Activated CD8-positive, alpha-beta T cell treated with anti-CD3 and anti-CD28 coated beads for 36 hours (primary cell): ENCODE data around the gene GFOD1. TPM values are rescaled to one million over a fixed set of nuclear protein-coding genes. Genes with fewer than 3 reads are reported as not detected.

Source experiments
- ATAC-seq: fragments of 200-7000 bp; cut with Tn5 transposase; one replicate; pipeline ENCODE4 v1.10.0; 2021; ENCODE audit warnings: mild to moderate bottlenecking, moderate library complexity
- CTCF ChIA-PET: fragments of 350-600 bp; sonication (Branson Sonifier 250); formaldehyde crosslinking; loops from one replicate; lab custom pipeline; 2021; ENCODE audit warnings: antibody characterized with exemption; lab: Charles Lee
- POLR2A ChIA-PET: fragments of 350-600 bp; sonication (Branson Sonifier 250); formaldehyde crosslinking; loops from one replicate; lab custom pipeline; 2021; ENCODE audit warnings: antibody characterized with exemption; lab: Charles Lee
- DNase-seq: peaks from one replicate; pipeline ENCODE4 v3.0.0-alpha.2; 2020
- H3K27ac Mint-ChIP-seq: one replicate; pipeline ENCODE4 v1.8.0; 2021; ENCODE audit warnings: mild to moderate bottlenecking, mixed read lengths
- H3K27me3 Mint-ChIP-seq: one replicate; pipeline ENCODE4 v1.8.0; 2021; ENCODE audit warnings: mixed read lengths
- H3K36me3 Mint-ChIP-seq: one replicate; pipeline ENCODE4 v1.8.0; 2021; ENCODE audit warnings: low read depth, mixed read lengths
- H3K4me1 Mint-ChIP-seq: one replicate; pipeline ENCODE4 v1.8.0; 2021; ENCODE audit warnings: low read depth, mixed read lengths
- H3K4me3 Mint-ChIP-seq: one replicate; pipeline ENCODE4 v1.8.0; 2021; ENCODE audit warnings: mild to moderate bottlenecking, moderate library complexity, mixed read lengths
- H3K9me3 Mint-ChIP-seq: one replicate; pipeline ENCODE4 v1.8.0; 2021; ENCODE audit warnings: mixed read lengths
- intact Hi-C: fragments of 100-400 bp; cut with micrococcal nuclease; formaldehyde crosslinking; loops from one replicate; pipeline ENCODE4 v1.10.0; 2022
- total RNA-seq, 2 experiments: library from RNA; stranded (reverse); gene quantifications; one replicate each; pipeline ENCODE4 v1.2.3, GENCODE V29; 2021
- TF ChIP-seq, protein P1 (sequence below): fragments of 200-600 bp; IDR thresholded peaks from one replicate; pipeline ENCODE4 v1.8.0; 2022; ENCODE audit warnings: antibody characterized with exemption, mild to moderate bottlenecking

GFOD1 gene
- total RNA-seq, 2 experiments from 2014 or later = 12.3 to 12.9 TPM

DNA sequence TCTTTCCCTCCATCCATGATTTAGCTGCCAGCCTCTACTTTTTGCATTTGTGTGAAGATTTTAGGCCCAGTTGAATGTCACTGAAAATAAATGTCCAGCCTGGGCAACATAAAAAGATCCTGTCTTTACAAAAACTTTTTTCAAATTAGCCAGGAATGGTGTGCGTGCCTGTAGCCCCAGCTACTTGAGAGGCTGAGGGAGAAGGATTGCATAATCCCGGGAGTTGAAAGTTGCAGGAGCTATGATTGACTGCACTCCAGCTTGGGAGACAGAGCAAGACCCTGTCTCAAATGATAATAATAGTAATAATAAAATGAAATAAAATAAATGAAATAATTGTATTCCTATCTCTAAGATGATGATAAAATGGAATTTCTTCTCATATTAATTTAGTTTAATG lies 5.0 kb upstream of the GFOD1 start:
- Mint-ChIP-seq H3K4me1 (peaks cover 10% of the 10 kb centered on the region), H3K27ac (no peak overlapping the region), H3K36me3 (no peaks in the 10 kb centered on the region), H3K27me3 (peaks cover 3% of the 10 kb centered on the region), H3K4me3 (no peak overlapping the region), H3K9me3 (no peaks in the 10 kb centered on the region)
- ATAC-seq = no peak
- DNase-seq = no peak
- POLR2A ChIA-PET = no interaction called here
- intact Hi-C loops = no loop called here
- CTCF ChIA-PET = no interaction called here
- TF ChIP-seq, protein P1, sequence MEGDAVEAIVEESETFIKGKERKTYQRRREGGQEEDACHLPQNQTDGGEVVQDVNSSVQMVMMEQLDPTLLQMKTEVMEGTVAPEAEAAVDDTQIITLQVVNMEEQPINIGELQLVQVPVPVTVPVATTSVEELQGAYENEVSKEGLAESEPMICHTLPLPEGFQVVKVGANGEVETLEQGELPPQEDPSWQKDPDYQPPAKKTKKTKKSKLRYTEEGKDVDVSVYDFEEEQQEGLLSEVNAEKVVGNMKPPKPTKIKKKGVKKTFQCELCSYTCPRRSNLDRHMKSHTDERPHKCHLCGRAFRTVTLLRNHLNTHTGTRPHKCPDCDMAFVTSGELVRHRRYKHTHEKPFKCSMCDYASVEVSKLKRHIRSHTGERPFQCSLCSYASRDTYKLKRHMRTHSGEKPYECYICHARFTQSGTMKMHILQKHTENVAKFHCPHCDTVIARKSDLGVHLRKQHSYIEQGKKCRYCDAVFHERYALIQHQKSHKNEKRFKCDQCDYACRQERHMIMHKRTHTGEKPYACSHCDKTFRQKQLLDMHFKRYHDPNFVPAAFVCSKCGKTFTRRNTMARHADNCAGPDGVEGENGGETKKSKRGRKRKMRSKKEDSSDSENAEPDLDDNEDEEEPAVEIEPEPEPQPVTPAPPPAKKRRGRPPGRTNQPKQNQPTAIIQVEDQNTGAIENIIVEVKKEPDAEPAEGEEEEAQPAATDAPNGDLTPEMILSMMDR = no peak

- no peak for ATAC-seq
- peaks cover 3% of the 10 kb centered on the region for H3K27me3 Mint-ChIP-seq
- H3K4me3 Mint-ChIP-seq = no peak overlapping the region
- no peaks in the 10 kb centered on the region for H3K36me3 Mint-ChIP-seq
- TF ChIP-seq, protein P1 = no peak
- H3K27ac Mint-ChIP-seq = no peak overlapping the region
- no peaks in the 10 kb centered on the region for H3K9me3 Mint-ChIP-seq
- intact Hi-C loops = no loop called here
- ChIA-PET POLR2A (no interaction called here), CTCF (interaction anchor here (1.0 kb wide), 1 partner anchor 163 kb away, joined by 3 read pairs; the partner anchor contains the start of gene TBC1D7)
- H3K4me1 Mint-ChIP-seq = peaks cover 10% of the 10 kb centered on the region
- DNase-seq = no peak
These were observed 4.1 kb upstream of the GFOD1 start for GRCh38 chr6:13491538-13491937.

DNA sequence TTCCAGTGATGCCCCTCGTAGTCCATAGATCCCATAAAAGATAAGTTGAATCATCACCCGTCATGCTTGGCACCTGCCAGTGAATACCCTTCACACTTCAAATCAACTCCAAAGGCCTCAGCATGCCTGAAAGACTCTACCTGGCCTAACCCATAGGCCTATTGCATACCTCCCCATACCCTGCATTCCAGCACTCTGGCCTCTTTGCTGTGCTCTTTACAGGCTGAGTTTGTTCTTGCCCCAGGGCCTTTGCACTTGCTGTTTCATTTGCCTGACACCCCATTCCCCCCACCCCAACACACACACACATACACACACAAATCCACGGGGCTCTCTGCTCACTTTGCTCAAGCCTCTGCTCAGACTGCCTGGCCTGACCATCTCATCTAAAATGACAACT lies 3.0 kb upstream of the GFOD1 start:
- CTCF ChIA-PET = no interaction called here
- H3K9me3 Mint-ChIP-seq = no peaks in the 10 kb centered on the region
- intact Hi-C loops = no loop called here

DNA sequence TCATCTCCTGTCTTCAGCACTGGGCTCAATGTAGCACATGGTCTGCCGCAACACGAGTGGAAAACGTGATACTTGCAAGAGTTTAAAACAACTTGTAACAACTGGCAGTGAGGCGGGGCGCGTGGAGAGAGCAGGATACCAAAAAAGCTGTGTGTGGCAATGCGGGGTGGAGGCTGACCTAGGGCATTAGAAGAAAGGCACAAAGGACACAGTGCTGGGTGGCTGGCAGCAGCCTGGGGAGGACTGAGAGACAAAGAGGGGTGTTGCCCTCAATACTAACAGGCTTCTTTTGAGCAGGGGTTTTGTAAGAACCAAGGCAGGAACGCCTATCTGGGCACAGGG lies 1.5 kb upstream of the GFOD1 start:
- Mint-ChIP-seq H3K36me3 (peaks cover 2% of the 10 kb centered on the region), H3K4me1 (peaks cover 29% of the 10 kb centered on the region), H3K27ac (no peak overlapping the region), H3K27me3 (peaks cover 3% of the 10 kb centered on the region), H3K4me3 (no peak overlapping the region), H3K9me3 (no peaks in the 10 kb centered on the region)
- DNase-seq = no peak
- intact Hi-C loops = loop anchor here (5.0 to 10.0 kb wide), 3 partner anchors 62 to 154 kb away; partner anchors contain the start of gene SIRT5
- POLR2A ChIA-PET = no interaction called here
- CTCF ChIA-PET = interaction anchor here (1.1 to 1.2 kb wide), 2 partner anchors 86 to 161 kb away, joined by 3 to 5 read pairs; partner anchors contain the start of genes SIRT5 and TBC1D7
- TF ChIP-seq, protein P1 = no peak
- ATAC-seq = no peak

More for the DNA sequence above, 3.0 kb upstream of the GFOD1 start:
- TF ChIP-seq, protein P1 = no peak
- DNase-seq (no peak), ATAC-seq (no peak)
- H3K27ac Mint-ChIP-seq = no peak overlapping the region
- POLR2A ChIA-PET = no interaction called here
- H3K36me3 Mint-ChIP-seq = peaks cover 2% of the 10 kb centered on the region
- no peak overlapping the region for H3K4me3 Mint-ChIP-seq
- H3K4me1 Mint-ChIP-seq = peaks cover 14% of the 10 kb centered on the region
- peaks cover 3% of the 10 kb centered on the region for H3K27me3 Mint-ChIP-seq

DNA sequence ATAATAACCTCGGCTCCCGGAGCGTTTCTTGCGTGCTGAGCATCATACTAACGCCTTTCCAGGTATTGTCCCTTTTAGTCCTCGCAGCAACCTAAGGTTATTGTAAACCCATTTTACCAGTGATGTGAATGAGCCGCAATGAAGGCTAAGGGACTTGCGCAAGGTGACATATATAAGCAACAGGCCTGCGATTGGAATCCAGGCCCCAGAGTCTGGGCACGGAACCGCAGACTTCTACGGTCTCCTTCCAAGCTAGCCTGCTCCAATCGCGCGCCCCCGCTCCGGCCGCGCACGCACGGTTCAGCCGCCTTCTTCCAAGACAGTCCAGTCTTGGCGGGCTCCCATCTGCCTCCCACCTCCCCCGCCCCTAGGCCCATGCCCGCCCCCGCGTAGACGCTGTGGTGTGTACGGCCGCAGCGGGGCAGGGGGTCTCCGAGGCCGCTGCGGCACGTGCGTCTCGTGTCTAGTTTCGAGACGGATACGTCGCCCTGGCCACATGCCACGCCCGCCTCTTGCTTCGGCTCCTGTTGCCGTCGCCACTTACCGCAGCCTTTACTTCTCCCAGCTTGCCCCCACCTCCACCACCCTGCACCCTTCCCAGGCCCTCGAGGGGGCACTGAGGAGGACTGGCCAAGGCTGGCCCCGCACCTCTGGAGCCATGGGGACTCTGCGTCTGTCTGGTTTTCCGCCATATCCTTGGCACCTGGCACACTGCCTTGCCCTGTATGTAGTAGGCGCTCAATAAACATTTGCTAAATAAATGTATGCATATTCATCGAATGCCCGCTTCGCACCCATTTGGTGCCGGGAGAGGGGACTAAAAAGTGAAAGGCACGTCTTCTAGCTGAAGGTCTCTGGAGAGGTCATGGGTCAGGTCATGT lies 855 bp upstream of the GFOD1 start:
- H3K4me3 Mint-ChIP-seq = peak overlapping the region; percentile 85
- ChIA-PET POLR2A (interaction anchor here (3.0 to 4.8 kb wide), 3 partner anchors 33 to 160 kb away, joined by 11 to 29 read pairs (median 15); partner anchors contain the start of genes SIRT5 and TBC1D7), CTCF (interaction anchor here (0.9 to 1.8 kb wide), 6 partner anchors 34 to 160 kb away, joined by 3 to 5 read pairs (median 4); partner anchors contain the start of genes NOL7, SIRT5 and TBC1D7)
- H3K27ac Mint-ChIP-seq = peak overlapping the region; percentile 42
- peaks cover 6% of the 10 kb centered on the region for H3K36me3 Mint-ChIP-seq
- no peaks in the 10 kb centered on the region for H3K9me3 Mint-ChIP-seq
- intact Hi-C loops = loop anchor here (5.0 to 10.0 kb wide), 3 partner anchors 61 to 153 kb away; partner anchors contain the start of gene SIRT5
- H3K4me1 Mint-ChIP-seq = peaks cover 35% of the 10 kb centered on the region
- peaks cover 3% of the 10 kb centered on the region for H3K27me3 Mint-ChIP-seq
- DNase-seq (peak; percentile 60), ATAC-seq (peak; percentile 3)
- TF ChIP-seq, protein P1 = no peak
